HG03521 (cell line): Measurements from ENCODE around the gene HOATZ.

Experiments used
- ATAC-seq: cut with Tn5 transposase; IDR thresholded peaks from one replicate; pipeline ENCODE4 v1.9.1; 2021; ENCODE audit warnings: mild to moderate bottlenecking, moderate library complexity; ENCODE audit not compliant: unreplicated experiment

The HOATZ gene

DNA sequence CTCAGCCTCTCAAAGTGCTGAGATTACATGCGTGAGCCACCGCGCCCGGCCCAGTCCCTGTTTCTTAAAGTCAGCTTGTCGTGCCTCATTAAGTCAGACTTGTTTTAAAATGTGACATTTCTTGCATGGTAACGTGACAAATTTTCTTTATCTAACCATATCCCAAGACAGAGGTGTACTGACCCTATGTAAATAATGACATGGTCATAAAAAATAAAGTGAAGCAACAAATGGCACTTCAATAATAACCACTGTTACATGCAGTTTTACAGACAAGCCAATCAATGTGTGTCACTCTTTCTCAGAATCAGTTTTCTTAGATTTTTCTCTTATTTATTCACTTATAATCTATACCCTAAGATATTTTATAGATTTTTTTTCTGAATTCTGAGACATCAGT lies 61.2 kb downstream of the HOATZ start:
- no peak for ATAC-seq

- no peak for ATAC-seq
These were observed 63.2 kb downstream of the HOATZ start for GRCh38 chr11:111577821-111578220.

- ATAC-seq = no peak
These were observed 66.8 kb downstream of the HOATZ start for GRCh38 chr11:111581341-111581740.

DNA sequence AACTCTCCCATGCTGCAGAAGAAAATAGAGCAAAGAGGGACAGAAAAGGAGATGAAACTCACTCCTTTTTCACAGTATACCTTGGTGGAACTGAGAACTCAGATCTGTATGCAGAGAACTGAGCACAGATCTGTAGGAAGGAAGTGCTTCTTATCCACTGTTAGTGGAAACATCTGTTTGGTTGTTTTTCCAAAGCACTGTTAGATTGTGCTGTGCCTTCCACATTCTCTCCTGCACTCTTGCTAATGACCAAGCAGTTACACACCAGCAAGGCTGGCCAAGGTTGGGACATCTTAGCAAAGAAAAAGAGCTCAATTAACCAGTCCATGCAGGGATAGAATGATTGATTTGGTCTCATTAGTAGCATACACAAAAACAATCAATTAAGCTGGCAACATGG lies 67.6 kb downstream of the HOATZ start:
- ATAC-seq = no peak

- ATAC-seq = no peak
These were observed 68.3 kb downstream of the HOATZ start for GRCh38 chr11:111582881-111583280.

DNA sequence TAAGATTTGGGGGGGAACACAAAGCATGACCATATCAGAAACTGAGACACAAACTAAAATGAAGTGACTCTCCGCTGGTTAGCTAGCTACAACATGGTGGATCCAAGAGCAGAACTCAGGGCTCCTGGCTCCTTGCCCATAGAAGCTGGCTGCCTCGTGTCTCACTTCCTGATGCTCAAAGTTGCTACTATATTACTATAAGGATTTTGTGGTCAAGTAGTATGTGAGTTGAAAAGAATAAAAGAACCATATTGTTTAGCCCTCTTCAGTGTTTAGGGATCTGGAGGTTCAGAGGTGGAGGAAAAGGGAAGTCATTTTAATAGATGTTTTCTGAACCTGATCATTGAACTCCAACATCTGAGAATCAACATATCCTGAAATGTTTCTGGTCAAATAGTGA lies 70.8 kb downstream of the HOATZ start:
- ATAC-seq = no peak

- ATAC-seq = no peak
These were observed 71.8 kb downstream of the HOATZ start for GRCh38 chr11:111586388-111586831.
